22Rv1 (cell line): Measurements from ENCODE around the gene BABAM2.

ENCODE experiments used
- CTCF ChIP-seq: fragments of 450-650 bp; IDR thresholded peaks from 2 replicates; pipeline ENCODE4 v1.5.1; 2017; ENCODE audit warnings: mild to moderate bottlenecking
- ZFX ChIP-seq: fragments of 450-650 bp; IDR thresholded peaks from 2 replicates; pipeline ENCODE4 v1.6.1; 2017; ENCODE audit warnings: antibody characterized with exemption, borderline replicate concordance

GRCh38 chr2:28062867-28063266 lies 172.3 kb downstream of the BABAM2 start:
- no peak for TF ChIP-seq CTCF
- TF ChIP-seq ZFX = no peak
